Hematopoietic multipotent progenitor cell treated with erythropoietin and hydrocortisone succinate and interleukin-3 and kit ligand, for 6 days (in vitro differentiated cells): ENCODE results near the gene KCNJ9.
"Not testable (repeated sequence)": the region's sequence is repeated elsewhere in the genome, so short reads cannot be mapped to it uniquely, and the experiment has no call there.

Source experiments
- DNase-seq: peaks from one replicate; pipeline ENCODE4 v3.0.0-alpha.2; 2015

KCNJ9 gene

DNA sequence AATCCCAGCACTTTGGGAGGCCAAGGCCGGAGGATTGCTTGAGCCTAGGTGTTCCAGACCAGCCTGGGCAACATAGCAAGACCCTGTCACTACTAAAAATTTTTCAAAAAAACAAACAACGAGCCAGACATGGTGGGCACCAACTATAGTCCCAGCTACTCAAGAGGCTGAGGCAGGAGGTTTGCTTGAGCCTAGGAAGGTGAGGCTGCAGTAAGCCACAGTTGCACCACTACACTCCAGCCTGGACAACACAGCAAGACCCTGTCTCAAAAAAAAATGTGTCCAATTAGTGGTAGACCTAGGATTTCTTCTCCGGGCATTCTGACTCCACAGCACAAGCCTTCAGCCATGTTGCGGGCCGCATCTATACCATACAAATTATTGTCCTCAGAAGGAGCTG lies 23.8 kb downstream of the KCNJ9 start:
- DNase-seq: no peak

DNA sequence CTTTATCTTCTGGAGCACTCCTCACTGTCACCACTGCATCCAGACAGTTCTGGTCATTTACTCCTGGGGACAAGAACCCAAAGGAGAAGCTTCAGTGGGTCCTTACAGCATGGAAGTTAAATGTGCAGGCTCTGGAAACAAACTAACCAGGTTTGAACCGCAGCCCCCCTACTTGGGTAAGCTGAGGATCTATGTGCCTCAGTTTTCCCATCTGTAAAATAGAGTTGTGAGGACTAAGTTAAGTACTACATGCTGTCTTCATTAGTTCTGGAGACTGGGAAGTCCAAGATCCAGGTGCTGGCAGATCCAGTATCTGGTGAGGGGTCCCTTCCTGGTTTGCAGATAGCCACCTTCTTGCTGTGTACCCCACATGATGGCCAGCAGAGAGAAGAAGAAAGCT lies 26.2 kb downstream of the KCNJ9 start:
- DNase-seq: no peak

DNA sequence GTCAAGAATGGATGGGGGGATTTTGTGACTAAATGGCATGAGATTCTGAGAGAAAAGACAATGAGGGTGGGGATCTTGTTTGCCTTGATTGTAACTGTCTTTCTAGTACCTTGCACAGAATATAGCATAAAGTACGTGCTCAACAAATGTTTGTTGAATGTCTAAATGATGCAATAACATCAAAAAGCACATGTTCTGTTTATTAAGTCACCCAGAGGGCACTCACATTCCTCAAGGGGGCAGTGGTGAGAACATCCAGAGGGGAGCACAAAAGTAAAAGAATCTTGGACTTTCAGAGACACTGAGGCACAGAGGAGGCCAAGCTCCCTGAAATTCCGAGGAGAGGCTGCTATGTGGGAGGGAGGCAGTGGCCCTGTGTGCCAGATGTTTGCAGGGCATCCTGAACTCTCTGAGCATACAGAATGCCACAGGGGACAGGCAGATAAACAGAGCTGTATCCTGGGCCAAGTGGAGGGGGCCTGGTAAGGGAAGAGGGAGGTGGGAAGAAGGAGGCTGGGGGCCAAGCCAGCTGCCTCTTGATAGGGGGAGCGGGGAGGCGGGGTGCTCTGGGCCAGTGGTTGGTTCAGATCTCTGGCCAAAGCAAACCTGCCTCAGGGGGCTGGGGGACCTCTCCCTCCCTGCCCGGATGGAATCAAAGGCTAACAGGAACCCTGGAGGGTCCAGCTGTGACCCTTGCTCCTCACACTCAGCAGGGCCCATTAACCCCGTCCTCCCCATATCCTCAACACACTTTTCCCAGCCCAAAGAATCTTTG lies 27.7 kb downstream of the KCNJ9 start:
- DNase-seq: peak; percentile 83

DNA sequence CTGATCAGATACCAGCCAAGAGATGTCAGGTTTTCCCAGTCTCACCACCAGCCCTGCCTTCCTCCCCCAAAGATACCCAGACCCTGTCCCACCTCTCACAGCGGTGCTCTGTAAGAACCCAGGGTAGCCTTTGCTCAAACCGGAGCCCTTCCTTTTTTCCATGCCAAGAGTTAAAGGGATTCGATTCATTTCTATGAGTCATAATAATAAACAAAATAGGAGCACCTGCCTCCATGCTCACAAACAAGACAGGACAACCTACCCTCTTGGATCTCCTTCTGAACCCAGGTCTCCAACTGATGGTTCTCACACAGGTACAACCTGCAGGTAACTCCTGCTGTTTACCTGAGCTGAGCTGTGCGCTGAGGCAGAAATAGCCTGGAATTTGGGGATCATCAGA lies 28.3 kb downstream of the KCNJ9 start:
- no peak for DNase-seq

DNA sequence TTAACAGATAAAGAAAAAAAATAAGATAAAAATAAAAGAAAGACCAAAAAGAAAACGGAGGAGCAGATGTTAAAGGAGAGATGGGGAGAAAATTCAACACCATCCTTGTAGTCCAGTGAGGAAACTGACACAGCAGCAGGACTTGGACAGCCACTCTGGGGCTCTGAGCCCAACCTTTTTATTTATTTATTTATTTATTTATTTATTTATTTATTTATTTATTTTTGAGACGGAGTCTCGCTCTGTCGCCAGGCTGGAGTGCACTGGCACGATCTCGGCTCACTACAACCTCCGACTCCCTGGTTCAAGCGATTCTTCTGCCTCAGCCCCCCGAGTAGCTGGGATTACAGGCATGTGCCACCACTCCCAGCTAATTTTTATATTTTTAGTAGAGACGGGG lies 30.1 kb downstream of the KCNJ9 start:
- not testable (repeated sequence) for DNase-seq

DNA sequence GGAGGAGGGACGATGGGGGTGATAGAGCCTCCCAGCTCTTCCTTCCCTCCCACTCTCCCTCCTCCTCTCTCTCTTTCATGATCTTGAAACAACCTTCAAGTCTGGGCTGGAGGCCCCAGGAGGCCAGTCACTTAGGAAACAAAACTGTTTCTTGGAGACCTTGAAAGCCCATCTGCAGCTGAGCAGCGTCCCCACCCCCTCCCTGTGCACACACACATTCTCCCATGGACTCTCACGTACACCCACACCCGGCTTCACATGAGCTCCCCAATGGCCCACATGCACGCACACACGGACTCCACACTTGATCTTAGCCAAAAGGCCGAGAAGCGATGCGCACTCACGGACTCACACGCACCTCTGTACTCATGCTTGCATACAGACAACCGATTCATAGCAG lies 31.0 kb downstream of the KCNJ9 start:
- no peak for DNase-seq

DNA sequence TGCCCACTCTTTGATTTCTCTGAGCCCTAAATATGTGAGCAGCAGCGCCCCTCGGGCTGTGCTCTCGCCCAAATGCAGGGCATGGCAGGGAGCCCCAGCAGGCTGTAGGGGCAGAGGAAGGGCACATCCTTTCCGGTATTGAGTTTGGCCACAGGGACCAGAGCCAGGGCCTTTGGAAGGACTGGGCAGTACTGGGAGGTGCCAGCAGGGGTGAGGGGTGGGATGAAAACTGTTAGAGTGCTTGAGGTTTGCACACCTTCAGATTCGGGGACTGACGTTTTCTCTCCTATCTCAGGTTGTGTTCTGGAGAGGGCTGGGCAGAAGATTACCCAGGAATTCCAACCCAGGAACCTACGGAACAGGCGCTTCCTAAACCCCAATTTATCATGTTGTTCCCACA lies 32.1 kb downstream of the KCNJ9 start:
- no peak for DNase-seq

DNA sequence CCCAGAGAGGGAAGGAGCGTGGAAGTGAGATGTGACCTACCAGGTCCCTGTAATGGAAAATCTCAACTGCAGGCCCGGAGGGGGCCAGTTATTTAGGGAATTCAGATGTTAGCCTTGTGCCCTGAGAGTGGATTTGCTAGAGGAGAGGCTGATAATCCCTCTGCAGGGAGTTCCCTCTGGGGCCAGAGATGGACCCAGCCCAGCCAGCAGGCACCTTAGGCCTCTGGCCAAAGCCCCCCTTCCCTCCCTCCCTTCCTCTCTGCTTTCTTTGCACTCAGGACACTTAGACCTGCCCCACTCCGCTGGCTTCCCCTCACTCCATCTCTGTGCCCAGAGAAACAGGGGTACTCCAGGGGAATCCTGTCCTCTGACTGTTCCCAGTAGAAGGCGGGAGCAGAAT lies 32.7 kb downstream of the KCNJ9 start:
- no peak for DNase-seq

DNA sequence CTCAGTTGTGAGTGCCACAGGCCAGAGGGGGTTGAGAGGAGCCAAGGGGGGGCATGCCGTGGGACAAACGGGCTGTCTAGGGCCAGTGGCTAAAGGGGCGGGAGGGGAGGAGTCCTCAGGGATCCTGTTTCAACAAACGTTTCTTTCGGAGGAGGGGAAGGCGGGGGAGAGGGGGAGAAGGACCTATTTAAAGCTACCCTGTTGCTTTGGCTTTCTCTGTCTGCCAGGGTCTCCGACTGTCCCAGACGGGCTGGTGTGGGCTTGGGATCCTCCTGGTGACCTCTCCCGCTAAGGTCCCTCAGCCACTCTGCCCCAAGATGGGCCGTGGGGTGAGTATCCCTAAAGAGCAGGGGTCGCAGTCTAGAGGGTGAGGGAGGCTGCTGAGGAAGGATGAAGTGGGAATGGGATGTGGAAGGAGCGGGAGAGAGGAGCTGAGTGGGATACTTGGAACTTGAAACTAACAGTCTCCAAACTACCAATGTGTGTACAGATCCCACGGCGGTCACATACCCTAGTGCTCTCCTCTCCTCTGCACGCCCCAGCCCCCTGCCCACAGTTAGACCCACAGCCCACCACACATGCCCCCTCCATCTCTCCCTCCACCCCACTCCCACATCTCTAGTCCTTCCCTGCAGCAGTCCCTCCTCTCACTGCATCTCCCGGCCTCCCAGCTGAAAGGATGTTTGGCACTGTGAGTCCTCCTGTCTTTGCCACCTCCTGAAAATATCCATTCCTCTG lies 34.4 kb downstream of the KCNJ9 start, which contains the start of gene ATP1A2:
TSS of gene ATP1A2 (plus strand) at position 215 of the 738 bp plus-strand sequence. CDS start at position 318, 103 bp downstream.
- DNase-seq: no peak

DNA sequence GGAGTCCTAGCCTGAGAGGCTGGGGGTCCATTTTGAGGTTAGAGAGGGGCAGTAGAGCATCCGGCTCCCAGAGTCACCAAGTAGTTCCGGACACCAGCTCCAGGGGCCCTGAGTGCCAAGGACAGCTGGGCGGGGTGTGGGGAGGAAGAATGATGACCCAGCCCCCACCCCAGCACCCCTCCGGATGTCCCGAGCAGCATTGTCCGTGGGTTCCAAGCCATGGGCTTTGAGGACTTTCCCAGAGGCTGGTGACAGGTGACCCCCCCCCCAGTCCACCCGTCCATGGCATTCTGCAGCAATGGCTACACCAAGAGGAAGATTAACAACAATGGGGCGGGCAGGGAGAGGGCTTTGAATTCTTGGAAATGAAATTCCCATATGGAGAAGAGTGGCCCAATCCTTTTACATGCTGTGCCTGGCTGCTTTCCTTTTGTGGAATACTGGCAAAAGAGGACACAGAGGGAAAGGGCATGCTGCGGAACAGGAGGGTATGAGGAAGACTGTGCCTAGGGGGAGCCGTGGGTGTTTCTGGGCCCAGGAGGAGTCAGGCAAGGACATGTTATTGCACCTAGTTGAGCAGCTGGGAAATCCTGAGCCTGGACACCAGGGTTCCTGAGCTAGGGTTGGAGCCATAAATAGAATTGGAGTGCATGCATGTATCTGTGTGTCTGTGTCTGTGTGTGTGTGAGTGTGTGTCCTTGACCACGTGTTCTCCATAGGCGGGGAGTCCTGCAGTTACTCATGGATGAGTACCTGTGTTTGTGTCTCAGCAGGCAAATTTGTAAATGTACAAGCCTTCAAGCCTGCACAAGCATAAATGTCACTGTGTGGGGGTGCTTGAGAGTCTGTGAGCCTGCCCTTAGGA lies 35.2 kb downstream of the KCNJ9 start:
- DNase-seq: no peak

DNA sequence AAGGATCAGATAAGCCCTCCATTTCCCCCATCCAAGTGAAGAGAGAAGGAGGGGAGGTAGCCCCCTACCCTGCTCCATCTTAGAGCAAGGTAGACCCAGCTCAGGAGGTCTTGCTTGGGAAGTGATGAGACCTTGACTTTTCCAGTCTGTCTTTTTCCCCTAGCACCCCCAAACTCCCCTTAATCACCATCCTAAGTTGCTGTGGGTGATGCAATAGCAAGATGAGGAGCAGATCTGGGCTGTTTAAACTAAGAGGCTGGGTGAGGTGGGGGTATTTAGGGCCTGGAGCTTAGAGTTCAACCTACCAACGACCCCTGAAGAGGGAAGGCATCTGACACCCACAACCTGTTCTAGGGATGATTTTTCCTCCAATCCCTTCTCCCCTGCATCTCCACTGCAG lies 36.0 kb downstream of the KCNJ9 start:
- no peak for DNase-seq

DNA sequence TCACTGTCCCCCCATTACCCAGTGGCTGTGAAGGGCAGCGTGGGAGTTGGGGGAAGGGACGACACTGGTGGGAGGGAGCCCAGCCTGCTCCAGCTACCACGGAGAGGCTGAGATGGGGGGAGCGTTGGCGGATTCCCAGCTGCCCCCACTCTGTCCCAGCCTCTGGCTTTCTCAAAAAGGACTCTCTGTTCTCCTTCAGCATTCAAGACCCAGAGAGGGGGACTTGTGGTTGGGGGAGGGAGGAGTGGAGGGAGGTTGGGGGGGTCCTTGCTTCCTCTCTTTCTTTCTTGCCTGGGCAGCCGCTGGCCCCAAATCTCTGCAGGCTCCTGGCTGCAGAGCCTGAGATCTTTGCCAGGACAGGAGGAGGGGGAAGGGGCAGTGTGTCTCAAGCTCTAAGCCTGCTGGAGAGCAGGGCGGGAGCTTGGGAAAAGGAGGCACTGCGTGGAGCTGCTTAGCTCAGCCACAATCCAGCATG lies 36.4 kb downstream of the KCNJ9 start:
- no peak for DNase-seq

DNA sequence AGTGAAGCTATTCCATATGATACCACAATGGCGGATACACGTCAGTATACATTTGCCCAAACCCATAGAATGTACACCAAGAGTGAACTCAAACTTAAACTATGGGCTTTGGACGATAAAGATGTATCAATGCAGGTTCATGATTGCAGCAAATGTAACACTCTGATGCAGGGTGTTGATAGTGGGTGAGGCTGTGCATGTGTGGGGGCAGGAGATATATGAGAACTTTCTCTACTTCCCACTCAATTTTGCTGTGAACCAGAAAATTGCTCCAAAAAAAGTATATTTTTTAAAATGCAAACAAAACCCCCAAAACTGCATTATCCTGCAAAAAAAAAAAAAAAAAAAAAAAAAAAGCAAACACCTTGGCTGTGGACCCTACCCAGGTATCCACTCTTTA lies 37.6 kb downstream of the KCNJ9 start:
- DNase-seq: no peak

DNA sequence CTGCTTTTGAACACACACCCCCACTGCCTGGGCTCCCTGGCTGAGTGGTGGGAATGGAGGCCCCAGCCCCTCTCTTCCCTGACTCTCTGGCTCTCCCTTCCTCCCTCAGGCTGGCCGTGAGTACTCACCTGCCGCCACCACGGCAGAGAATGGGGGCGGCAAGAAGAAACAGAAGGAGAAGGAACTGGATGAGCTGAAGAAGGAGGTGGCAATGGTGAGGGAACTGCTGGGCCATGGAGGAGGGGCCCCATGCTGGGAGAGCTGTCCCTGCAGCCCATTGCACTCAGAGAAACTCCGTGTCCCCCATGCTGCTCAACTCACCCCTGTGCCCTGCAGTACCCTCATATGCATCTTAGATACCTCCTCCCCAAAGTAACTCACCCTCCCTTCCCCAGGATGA lies 39.5 kb downstream of the KCNJ9 start:
- no peak for DNase-seq

DNA sequence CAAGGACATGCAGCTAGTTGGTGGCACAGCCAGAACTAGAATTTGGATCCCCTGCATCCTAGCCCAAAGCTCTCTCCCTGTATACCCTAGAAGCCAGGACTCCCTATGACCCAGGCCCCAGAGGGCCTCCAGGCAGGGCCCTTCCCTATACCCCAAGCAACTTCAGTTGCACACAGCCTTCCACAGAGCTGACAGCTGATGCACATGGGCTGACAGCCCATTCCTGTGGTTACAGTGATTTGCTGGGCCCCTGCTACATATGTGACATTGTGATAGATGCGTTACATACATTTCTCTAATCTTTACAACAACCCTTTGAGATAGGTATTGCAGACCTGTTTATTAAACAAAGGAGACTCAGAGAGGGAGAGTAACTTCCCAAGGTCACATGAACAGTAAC lies 40.0 kb downstream of the KCNJ9 start:
- no peak for DNase-seq

DNA sequence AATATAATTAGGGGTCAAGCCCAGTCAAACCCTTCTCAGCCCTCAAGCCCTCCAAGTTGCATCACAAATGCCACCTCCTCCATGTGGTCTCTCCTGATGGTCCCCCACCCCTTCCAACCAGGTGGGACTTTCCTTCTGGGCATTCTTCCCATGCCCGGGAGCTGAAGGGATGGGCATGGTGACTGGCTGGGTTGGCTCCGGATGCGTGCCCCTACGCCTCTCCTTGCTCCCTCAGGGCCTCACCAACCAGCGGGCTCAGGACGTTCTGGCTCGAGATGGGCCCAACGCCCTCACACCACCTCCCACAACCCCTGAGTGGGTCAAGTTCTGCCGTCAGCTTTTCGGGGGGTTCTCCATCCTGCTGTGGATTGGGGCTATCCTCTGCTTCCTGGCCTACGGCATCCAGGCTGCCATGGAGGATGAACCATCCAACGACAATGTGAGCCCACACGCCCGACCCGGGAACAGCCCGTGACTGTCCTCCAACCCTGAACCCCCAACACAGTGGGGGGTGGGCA lies 41.7 kb downstream of the KCNJ9 start:
- no peak for DNase-seq

DNA sequence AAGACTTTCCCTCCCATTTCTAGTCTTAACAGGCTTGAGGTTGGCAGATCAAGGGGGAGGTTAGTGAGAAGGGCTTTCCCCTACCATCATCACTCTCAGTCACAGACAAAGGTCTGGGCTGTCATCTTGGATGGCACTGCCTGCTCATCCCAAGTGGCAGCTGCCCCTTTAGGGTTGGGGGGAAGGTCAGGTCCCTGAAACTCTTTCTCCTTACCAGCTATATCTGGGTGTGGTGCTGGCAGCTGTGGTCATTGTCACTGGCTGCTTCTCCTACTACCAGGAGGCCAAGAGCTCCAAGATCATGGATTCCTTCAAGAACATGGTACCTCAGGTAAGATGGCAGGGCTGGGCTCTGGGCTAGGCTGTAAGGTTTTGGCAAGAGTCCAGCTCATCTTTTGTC lies 42.4 kb downstream of the KCNJ9 start:
- DNase-seq: no peak

DNA sequence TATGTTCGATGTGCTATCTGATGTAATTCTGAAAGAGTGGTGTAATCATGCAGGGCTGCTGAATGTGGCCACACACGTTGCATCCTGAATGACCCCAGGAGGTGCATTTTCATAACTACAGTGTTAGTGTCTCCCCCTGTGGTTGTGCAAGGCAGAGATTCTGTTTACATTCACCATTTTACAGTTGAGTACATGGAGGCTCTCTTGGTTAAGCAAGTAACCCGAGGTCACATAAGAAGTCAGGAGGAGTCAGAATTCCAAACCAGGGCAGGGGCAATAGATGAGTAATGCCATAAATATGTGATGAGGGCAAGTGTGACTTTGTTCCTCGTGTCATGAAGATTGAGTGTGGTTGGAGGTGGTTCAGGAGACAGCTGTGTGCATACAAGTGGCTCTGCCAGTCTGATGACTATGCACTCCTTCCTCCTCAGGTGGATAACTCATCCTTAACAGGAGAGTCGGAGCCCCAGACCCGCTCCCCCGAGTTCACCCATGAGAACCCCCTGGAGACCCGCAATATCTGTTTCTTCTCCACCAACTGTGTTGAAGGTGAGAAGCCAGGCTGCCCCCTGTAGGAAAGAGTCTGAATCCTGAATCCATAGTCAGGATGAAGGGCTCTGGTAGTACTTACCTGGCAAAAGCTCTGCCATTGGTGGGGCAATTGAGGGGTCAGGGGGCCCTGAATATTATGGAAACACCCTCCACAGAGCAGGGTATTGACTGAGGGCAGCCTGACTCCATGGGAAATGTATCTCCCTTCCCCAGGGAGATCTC lies 43.6 kb downstream of the KCNJ9 start:
- DNase-seq: no peak

DNA sequence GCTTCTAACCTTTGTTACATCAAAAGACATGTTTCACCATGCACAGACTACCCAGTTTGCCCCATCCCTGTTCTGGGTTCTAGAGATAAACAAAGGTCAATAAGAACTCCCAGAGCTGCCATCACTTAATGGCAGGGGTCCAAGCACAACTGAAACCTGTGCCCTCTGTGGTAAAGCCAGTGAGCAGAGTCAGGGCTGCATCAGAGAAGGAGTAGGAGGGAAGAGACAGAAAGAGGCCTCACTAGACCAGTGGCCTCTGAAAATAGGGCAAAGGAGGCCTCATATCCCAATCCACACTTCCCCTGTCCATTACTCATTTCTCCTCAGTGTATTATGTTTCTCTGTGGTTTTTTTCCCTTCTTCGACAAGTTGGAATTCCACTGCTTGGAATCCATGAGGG lies 44.4 kb downstream of the KCNJ9 start:
- DNase-seq: peak; percentile 71

DNA sequence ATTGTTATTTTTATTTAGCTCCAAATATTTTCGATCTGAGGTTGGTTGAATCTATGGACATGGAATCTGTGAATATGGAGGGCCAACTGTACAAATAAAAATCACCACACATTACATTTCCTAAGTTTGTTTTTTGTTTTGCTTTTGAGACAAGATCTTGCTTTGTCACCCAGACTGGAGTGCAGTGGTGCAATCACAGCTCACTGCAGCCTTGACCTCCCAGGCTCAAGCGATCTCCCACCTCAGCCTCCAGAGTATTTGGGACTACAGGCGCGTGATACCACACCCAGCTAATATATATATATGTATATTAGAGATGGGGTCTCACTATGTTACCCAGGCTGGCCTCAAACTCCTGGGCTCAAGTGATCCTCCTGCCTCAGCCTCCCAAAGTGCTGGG lies 45.0 kb downstream of the KCNJ9 start:
- not testable (repeated sequence) for DNase-seq

DNA sequence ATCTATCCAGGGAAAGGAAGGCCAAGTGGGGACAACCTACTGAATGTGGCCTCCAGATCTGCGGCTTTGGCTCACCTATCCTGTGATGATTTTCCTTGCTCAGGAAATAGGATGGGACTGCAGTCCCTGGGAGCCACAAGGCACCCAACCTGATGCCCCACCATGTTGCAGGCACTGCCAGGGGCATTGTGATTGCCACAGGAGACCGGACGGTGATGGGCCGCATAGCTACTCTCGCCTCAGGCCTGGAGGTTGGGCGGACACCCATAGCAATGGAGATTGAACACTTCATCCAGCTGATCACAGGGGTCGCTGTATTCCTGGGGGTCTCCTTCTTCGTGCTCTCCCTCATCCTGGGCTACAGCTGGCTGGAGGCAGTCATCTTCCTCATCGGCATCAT lies 46.0 kb downstream of the KCNJ9 start:
- DNase-seq: no peak

DNA sequence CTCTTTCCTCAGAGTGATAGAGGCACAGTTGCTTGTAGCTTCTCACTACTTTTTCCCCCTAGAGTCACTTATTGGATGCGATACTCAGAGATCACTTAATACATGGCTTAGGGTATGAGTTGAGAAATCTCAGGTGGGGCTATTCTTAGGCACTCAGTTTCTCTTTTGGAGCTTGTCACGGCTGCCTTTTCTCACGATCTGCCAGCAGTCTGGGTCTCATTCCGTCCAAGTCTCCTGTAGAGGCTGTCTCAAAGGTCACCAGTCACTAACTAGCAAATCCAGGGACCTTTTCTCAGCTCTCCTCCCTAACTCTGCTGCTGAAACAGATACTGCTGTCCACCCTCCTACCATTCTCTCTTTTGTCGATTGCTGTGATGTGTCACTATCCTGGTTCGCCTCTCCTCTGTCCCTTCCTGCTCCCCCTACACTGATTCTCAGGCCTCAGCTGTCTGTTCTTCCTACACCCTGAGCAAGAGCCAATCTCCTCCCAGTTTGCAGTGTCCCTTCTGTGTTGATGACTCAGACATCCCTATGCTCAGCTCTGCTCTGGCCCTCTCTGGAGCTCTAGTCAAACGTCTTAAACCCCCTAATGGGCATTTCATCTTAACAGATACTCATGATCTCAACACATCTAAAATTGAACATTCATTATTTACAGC lies 46.7 kb downstream of the KCNJ9 start:
- DNase-seq: no peak
